Nucleus accumbens (tissue), 56 donors: ENCODE data around the gene CFAP99.
A peak's percentile ranks its signal among the peaks of the same experiment; 100 is the strongest.

Experiments
- DNase-seq, 56 donors: peaks; one replicate each; lab custom pipeline; 2025; lab: John Stamatoyannopoulos, UW

Gene CFAP99

GRCh38 chr4:2409381-2409783, 9.4 kb upstream of the CFAP99 start:
- DNase-seq, result no peak

DNA sequence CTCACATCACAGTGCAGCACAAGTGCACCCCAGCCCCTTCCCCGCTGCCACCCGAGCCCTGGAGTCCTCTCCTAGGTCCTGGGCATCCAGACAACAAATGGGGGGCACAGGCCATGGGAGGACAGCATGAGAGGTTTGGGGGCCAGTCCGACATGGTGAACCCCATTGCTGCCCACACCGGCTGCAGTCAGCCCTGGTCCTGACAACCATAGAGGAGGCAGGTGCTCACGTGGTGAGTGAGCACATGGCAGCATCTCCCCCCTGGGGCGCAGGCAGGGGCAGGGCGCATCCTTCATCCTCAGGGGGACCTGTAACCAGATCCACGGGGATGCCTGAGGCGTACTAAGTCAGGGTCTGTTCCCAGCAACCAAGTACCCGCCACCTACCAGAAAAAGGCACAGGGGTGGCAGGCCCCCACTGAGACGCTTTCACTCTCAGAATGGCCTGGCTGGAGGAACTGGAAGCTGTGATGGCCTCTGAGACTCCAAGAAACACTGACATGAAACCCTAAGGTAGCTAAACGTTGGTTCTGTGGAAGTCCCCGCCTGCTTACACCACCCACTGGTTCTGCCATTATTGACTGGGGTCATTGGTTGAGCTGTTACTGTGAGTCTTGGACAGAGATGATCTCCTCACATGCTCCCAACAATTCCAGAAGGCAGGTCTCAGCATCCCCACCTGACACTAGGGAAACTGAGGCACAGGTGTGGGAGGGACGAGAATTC, 6.8 kb upstream of the CFAP99 start:
- DNase-seq, result no peak

GRCh38 chr4:2412534-2412884, 6.2 kb upstream of the CFAP99 start:
- no peak for DNase-seq

DNA sequence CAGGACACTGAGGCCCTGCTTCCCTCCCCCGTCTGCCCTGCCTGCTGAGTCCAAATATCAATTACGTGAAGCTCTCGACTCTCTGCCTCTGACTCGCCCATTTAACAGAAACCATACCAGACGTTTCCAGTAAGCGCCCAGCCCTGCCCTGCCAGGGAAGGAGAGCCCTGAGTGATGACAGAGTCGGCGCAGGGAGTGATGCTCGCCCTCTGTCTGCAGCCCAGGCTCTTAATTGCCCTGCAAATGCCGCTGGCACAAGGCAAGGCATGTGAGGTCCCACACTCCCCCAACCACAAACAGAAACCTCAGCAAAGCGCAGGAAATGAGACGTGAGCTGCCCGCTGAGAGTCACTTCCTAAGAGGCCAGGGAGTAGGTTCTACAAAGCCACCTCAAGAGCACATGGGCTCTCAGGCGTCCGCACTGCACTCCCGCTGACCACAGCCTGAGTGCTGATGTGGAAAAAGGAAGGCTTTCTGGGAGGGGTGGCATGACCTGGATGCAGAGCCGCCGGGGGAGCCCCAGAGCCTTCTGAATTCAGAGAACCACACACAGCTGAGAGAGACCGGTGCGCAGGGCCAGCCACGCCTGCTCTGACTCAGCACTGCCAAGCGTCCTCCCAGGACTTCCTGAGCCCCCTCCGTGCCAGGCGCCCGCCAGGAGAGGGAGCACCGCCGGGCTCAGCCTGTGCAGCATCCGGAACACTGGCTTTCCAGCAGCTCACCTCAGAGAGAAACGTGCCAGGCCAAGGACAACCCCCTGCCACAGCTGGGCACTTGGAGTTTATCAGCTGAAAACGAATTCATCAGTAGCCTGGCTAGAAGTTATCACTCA, 5.7 kb upstream of the CFAP99 start:
- peak in 50 of 56 donors; percentile 25 to 88 (median 58) for DNase-seq

GRCh38 chr4:2413821-2414610, 4.7 kb upstream of the CFAP99 start:
- DNase-seq, result no peak

DNA sequence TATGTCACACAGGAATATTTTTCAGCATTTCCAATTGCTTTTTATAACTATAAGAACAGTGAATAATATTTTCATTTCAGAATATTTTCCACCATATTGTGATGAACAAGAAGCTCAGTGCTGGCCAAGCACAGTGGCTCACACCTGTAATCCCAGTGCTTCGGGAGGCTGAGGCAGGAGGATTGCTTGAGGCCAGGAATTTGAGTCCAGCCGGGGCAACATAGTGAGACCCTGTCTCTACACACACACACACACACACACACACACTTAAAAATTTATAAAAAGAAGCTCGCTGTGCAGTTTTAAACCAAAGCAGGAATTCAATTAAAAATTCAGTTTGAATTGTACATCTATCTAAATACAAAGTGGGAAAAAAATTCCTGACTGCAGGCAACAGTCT, 3.5 kb upstream of the CFAP99 start:
- no peak for DNase-seq

GRCh38 chr4:2415881-2416563, 2.7 kb upstream of the CFAP99 start:
- peak in 1 of 56 donors; percentile 14 for DNase-seq

- peak in 3 of 56 donors; percentile 16 to 43 (median 35) for DNase-seq
Measured at GRCh38 chr4:2416564-2417225, 2.1 kb upstream of the CFAP99 start.

- no peak for DNase-seq
Measured at GRCh38 chr4:2417226-2417764, 1.5 kb upstream of the CFAP99 start.

GRCh38 chr4:2417765-2418649, 748 bp upstream of the CFAP99 start, which contains the start of gene ZFYVE28:
Gene ZFYVE28 (minus strand): TSS chr4:2418645. CDS start chr4:2418323, 322 bp downstream.
- DNase-seq, result peak in 1 of 56 donors; percentile 27

DNA sequence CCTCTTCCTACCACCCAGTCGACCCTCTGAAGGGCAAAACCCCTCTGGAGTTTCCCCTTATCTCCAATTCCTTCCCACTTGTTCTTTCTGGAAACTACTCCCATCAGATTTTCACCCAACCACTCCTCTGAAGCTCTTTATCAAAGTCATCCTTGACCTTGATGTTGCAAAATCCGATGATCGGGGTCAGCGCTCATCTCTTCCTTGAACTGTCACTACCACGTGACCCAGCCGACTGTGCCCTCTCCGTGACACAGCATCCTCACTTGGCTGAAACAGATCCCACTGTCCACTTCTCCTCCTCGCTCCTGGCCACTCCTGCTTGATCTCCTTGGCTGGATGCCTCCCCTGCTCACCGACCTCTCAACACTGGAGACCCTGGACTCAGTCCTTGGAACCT, 1.1 kb downstream of the CFAP99 start:
- DNase-seq, result no peak

DNA sequence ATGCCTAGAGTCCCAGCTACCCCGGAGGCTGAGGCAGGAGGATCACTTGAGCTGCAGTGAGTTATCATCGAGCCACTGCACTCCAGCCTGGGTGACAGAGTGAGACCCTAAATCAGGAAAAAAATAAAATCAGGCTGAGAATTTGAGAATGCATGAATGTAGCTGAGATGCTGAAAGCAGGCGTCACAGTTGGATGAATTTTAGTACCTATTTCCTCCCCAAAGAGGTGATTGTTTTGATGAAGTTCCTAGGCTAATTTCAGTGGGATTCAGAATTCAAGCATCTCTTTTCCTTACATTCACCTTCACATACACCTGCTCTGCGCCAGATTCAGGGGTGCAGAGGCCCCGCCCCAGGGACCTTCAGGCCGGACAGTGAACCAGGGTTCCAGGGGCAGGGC, 3.2 kb downstream of the CFAP99 start:
- no peak for DNase-seq

DNA sequence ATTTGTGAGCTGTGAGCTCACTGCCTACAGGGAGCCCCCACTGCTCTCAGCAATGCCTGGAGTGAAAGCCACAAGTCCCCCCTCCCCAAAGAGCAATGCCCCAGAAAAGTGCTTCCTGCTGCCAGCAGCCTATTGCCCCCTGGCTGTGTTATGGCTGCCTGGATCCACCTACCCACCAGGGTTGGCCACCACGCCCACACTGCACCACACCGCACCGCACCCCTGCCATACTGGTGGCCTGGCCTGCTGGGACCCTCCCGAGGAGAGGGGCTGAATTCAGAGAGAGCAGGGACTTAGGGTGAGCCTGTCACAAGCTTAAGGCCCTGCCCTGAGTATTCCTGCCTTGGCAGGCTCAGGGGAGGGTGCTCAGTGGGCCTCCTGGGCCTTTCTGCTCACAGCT, 4.3 kb downstream of the CFAP99 start:
- no peak for DNase-seq

- no peak for DNase-seq
Measured at GRCh38 chr4:2423695-2424094, 4.9 kb downstream of the CFAP99 start.

GRCh38 chr4:2424581-2424980, 5.8 kb downstream of the CFAP99 start:
- no peak for DNase-seq

DNA sequence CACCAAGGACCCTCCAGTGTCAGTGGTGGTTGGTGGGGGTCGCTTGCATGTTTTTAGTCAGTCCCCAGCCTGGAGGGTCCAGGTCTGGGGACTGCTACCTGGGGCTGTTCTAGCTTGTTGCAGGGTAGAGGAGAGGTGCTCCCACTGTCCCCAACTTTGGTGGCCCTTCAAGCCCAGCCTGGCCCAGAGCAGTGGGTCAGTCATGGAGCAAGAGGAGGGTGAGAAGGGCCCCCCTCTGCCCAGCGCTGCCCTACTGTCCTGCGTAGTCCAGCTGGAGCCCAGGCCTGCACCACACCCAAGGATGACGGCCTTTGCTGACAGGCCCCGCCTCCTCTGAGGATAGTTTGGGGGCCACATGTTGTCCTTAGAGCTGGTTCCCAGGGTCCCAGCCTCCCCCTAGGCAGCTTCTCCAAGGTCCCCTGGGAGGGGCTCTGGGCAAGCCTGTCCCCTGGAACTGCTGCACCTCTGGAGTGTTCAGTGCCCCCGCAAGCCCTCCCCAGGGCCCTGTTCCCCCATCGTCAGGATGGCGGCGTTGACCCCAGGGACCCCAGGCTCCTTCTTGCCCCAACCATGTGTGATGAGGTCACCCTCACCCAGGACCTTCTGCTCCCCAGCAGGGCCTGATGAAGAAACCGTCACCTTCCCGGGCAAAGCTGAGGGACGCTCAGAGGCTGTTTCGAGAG, 6.8 kb downstream of the CFAP99 start:
- DNase-seq, result no peak

DNA sequence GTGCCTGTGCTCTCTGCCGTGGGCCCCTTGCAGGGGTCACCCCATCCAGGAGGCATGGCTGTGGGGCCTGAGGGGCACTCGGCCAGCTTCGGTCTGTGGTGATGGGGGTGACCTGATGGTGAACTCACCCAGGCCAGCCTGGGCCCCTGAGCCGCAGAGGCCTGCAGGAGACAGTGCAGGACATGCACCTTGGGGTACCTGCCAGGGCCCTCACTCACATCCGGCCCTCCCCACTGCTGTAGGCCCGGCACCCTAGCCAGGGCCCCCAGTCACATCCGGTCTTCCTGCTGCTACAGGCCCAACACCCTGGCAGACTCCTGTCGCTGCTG, 7.3 kb downstream of the CFAP99 start:
- no peak for DNase-seq

DNA sequence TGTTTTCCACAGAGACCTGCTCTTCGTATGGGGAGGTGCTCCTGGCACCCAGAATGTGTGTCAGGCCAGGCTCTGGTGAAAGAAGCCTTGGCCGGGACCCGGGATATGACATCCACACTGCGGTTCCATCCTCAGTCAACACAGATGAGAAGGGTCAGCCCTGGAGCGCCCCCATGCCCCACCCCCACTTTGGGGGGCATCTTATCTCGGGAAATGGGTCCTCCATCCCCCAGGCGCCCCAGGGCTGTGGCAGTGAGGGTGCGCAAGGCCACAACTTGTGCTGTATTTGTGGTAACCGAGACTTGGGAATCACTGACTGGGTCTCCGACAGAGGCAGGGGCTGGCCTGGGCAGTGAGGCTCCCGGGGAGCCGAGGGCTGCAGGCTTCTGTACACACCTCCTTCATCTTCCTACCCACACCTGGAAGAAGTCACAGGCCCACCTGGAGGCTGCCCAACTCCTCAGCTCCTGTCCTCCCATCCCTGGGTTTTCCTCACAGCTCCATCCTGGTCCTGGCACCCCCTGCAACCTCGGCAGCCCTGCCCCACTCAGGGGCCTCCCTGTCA, 8.0 kb downstream of the CFAP99 start:
- no peak for DNase-seq
